HG02870 (cell line): ENCODE data around the gene TTC27.
"Not testable (repeated sequence)": the region's sequence is repeated elsewhere in the genome, so short reads cannot be mapped to it uniquely, and the experiment has no call there.

ENCODE experiments used
- ATAC-seq: cut with Tn5 transposase; IDR thresholded peaks from one replicate; pipeline ENCODE4 v1.9.1; 2021; ENCODE audit warnings: mild to moderate bottlenecking, moderate library complexity; ENCODE audit not compliant: unreplicated experiment

The TTC27 gene

GRCh38 chr2:32627814-32628579, at the start of gene TTC27:
TTC27 (plus strand) TSS chr2:32628050; CDS start chr2:32628293, 243 bp downstream.
- peak; percentile 99 for ATAC-seq

DNA sequence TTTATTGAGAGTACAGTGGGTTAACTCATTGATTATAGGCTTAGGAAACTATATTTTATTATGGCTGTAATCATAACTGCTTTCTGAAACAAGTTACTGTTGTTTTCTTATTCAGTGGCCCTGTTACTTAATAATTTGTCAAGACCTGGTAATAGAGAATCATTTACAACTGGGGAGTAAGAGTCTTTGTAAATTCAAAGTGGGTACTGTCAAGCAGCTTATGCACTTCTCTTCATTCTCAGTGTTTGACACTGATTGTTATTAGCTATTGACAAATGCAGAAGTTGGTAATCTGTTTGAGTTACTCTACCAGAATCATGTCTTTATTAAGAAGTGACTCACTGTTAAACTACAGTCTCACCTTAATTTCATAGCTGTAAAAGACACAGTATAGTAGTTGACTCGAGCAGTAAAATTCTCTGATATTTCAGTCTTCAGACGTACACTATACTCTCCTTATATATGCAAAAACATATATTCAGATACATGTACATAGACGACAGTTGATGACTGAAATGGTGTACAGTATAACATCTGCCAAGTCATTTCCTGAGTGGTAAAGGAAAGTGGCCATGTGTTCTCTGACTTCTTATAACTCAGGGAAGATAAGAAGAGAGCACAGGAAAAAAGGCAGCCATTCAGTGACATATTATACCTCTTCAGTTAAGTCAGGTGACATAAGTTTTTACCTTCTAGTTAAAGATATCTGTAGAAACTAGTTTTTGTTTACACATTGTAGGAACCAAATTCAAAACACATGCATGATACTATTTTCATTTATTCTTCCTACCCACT, 36.0 kb upstream of the TTC27 start:
- ATAC-seq, result peak; percentile 81

DNA sequence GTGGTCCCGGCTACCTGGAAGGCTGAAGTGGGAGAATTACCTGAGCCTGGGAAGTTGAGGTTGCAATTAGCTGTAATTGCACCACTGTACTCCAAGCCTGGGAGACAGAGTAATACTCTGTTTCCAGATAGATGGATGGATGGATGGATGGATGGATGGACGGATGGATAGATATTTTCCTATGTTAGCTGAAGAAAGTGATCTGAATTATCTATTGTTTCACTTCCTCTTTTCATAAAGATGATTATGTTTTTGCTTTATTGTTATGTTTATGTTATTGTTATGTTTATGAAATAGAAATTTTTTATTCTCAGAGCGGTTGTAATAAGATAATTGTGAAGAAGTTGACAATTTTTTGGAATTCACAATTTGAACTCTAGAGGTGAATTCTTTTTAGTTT, 33.3 kb upstream of the TTC27 start:
- ATAC-seq, result no peak

GRCh38 chr2:32611366-32611765, 16.5 kb upstream of the TTC27 start:
- no peak for ATAC-seq

- no peak for ATAC-seq
Measured at GRCh38 chr2:32611771-32612170, 16.1 kb upstream of the TTC27 start.

DNA sequence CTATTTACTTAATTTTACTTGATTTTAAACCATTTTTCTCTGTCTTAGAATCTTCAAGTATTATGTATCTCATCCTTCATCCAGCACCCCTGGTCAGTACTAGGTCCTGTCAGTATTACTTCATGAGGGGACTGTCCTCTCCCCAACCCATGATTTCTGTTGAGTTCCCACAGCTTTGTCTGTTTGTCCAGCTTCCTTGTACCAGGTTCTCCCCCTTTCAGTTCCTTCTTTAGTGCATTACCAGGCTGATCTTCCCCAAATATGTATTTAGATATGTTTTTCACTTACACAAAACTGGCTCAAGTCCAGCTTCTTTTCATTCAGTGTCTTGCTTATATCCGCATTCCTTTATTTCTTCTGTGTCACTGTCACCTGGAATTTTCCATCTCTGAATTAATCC, 13.8 kb upstream of the TTC27 start:
- ATAC-seq, result no peak

DNA sequence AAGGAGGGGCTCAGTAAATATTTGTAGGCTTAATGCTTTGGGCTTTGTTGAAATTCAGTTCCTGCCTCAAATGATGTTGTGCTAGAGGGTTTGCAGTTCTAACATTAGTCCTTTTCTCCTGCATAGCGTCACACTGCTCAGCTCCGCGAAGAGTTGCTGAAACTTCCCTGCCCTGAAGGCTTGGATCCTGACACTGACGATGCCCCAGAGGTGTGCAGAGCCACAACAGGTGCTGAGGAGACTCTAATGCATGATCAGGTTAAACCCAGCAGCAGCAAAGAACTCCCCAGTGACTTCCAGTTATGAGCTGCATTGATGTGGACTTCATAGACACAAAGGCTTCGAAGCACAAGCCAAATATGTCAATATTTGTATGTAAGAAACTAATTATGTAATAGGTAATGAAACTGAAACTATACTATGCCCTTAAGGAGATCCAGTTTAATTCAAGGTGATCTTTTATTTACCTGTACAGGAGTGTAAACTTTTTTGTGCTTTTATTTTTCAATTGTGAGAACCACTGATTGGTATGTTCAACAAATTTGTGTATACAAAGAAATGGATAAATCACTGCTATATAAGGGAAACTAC, 10.2 kb upstream of the TTC27 start:
- no peak for ATAC-seq

GRCh38 chr2:32622570-32623310, 5.1 kb upstream of the TTC27 start:
- ATAC-seq, result no peak

- ATAC-seq, result no peak
Measured at GRCh38 chr2:32623311-32623706, 4.5 kb upstream of the TTC27 start.

DNA sequence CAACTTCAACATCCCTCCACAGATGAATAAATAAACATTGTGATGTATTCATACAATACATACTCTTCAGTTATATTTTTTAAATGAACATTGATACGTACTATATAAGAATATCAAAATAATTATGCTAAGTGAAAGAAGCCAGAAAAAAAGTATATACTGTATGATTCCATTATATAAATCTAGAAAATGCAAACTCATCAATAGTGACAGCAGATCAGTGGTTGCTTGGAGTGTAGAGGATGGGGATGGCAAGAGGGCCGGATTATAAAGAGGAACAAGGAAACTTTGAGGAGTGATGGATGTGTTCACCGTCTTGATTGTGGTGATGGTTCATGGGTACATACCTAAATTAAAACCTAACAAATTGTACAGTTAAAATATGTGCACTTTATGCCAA, 3.0 kb upstream of the TTC27 start:
- ATAC-seq, result no peak

DNA sequence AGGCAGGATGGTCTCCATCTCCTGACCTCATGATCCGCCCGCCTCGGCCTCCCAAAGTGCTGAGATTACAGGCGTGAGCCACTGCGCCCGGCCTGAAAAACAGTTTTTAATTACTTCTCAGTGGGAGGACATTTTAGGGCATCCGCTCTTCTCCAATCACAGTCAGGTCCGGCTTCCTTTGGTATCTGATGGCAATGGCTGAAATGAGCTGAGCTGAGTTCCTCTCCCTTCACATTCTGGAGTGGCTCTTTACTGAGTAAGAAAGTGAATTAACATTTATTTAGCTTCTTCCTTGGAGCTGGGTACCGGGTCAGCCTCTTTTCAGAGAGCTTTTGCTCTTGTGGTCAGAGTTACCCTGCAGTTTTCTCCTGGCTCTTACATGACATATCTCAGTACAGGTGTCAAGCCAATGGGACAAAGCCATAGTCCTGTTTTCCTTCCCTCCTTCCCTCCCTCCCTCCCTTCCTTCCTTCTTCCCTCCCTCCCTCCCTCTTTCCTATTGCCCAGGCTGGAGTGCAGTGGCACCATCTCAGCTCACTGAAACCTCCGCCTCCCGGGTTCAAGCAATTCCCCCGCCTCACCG, 1.1 kb upstream of the TTC27 start:
- no peak for ATAC-seq

DNA sequence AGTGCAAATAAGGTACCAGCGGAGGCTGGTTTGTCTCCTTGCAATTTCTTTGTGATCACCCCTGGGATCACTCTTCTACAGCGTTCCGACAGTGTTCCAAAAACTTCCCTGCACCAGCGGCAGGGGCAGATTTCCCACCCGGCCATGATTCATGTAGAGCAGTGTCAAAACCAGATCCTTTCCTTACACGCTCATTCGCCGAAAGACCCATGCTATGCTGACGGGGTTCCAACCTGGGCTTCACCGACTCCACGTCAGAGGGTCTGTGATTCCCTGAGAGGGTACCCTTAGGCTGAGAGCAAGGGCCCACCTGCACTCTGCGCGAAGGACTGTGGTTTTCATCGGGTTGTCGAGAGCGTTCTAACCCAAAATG, 423 bp upstream of the TTC27 start:
- peak; percentile 15 for ATAC-seq

GRCh38 chr2:32632089-32632488, 4.2 kb downstream of the TTC27 start:
- ATAC-seq, result no peak

DNA sequence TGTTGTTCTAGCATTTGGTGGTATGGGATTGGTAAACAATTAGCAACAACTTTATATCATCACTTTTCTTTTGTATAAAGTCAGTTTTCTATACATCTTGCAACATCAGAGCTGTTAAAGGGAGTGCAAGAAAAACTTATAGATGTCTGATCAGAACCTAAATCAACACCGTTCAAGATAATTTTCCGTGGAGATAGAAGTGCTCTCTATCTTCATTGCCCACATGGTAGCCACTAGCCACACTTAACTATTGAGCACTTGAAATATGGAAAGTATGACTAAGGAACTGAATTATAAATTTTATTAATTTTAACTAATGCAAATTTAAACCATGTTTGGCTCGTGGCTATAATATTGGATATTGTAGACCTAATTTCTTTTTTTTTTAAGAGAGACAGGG, 5.2 kb downstream of the TTC27 start:
- ATAC-seq, result no peak

GRCh38 chr2:32638548-32638947, 10.7 kb downstream of the TTC27 start:
- ATAC-seq, result not testable (repeated sequence)

DNA sequence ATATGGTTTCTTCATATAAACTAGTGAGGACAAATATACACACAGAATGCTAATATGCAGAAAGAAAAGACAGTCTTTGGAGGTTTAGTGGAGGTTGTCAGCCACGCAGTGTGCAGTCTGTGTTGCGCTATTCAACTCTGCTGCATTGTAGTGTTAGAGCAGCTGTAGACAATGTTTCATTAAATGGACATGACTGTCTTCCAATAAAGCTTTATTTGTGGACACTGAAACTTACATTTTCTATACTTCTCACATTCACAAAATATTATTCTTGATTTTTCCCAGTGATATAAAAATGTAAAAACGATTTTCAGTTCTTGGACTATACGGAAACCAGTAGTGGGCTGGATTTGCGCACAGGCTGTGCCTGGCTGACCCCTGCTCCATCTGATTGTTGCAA, 13.3 kb downstream of the TTC27 start:
- no peak for ATAC-seq

DNA sequence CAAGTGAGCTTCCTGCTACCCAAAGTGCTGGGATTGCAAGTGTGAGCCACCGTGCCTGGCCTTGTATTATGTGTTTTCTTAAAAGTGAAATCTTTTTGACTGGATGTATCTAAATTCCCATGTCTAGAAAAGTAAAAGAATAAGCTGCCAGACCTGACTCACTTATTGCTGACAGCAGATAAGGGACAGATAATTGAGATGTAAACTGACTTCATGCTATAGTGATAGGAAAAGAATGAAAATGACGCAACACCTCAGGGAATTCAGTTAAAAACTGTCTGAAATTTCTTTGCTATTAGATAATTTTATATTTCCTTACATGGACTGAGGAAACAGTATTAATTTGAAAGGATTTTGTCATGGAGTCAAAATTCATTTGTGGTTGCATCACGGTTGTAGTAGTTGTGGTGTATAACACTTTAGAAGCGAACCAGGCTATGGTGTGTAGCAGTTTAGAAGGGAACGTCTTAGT, 19.4 kb downstream of the TTC27 start:
- ATAC-seq, result no peak

DNA sequence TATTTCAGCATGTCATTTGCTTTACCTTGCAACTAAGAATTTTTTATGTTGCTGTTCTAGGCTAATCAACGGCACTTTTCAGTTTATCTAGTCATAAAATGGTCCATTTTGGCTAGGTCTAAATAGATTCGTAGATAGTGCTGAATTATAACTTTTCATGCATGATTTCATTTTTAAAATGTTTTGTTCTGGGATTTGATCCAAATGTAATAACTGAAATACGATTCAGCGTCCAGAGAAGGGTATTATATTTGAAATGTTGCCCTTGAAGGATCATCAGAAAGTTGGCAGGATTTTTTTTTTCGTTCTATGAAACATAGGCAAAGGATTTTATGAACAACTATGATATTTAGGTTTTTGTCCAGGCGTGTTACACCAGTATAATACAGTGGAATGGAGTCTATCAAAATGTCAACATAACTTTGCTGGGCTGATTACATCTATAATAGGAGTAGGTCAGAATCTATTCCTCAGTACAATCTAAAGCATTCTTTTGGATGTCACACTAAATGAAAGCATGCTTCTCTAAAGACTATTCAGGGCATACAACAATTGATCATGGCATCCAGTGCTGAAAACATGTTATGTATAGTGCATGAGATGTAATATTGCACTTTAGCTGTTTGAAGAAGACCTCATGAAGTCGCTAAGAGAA, 24.8 kb downstream of the TTC27 start:
- ATAC-seq, result no peak

- ATAC-seq, result no peak
Measured at GRCh38 chr2:32656069-32656468, 28.2 kb downstream of the TTC27 start.

DNA sequence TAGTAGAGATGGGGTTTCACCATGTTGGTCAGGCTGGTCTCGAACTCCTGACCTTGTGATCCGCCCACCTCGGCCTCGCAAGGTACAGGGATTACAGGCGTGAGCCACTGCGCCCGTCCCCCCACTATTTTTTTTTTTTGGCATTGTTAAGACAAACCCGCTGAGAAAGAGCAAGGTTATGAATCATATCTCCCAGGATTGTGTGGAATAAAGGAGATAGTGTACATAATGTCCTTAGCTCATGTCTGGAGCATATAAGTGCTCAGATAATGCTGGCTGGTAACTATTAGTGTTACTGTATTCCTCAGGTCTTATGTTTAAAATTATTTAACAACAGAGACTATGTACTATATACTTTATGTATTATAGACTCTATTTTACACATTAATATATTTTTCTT, 36.0 kb downstream of the TTC27 start:
- ATAC-seq, result no peak
